Measurements from ENCODE around the gene AKAP9.
"Not testable (repeated sequence)": the region's sequence is repeated elsewhere in the genome, so short reads cannot be mapped to it uniquely, and the experiment has no call there.

The AKAP9 gene

GRCh38 chr7:92108821-92109220, 168.2 kb downstream of the AKAP9 start:
- no peak overlapping the region for H3K4me3 ChIP-seq (ENCODE audit: low read depth, low read length)
- no peak for DNase-seq (ENCODE audit: low read depth)

- no peak for DNase-seq (ENCODE audit: low read depth)
- no peak overlapping the region for H3K4me3 ChIP-seq (ENCODE audit: low read depth, low read length)
Observed at GRCh38 chr7:92110857-92111256, 170.2 kb downstream of the AKAP9 start.

DNA sequence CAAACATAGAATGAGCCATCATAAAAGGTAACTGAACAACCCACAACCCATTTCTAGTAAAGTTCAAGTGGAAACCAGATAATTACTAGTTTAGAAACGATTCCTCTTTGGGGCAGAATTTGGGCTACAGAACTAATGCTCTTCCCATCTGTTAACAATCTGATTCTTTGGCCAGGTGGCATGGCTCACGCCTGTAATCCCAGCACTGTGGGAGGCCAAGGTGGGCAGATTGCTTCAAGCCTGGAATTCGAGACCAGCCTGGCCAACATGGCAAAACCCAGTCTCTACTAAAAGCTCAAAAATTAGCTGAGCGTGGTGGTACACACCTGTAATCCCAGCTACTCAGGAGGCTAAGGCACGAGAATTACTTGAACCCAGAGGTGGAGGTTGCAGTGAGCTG, 175.2 kb downstream of the AKAP9 start:
- H3K4me3 ChIP-seq (ENCODE audit: low read depth, low read length) = no peak overlapping the region
- no peak for DNase-seq (ENCODE audit: low read depth)

DNA sequence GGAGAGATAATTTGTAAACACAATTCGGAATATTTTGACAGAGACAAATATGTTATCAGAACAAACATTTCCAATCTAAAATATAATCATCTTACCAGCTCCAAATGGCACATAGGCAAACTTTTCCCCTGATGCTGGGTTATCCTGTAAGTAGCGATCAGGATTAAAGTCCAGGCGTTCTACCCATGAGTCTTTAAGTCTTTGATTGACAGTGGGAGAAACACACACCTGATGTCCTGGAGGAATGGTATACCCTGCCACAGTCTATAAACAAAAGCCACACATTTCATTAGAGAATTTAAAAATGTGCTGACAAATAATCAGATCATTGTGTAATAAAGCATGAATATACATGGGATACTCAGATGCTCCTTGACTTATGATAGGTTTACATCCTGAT, 176.3 kb downstream of the AKAP9 start:
- DNase-seq (ENCODE audit: low read depth) = no peak
- no peak overlapping the region for H3K4me3 ChIP-seq (ENCODE audit: low read depth, low read length)

- no peak overlapping the region for H3K4me3 ChIP-seq (ENCODE audit: low read depth, low read length)
- DNase-seq (ENCODE audit: low read depth) = no peak
Observed at GRCh38 chr7:92119213-92119759, 178.6 kb downstream of the AKAP9 start.

DNA sequence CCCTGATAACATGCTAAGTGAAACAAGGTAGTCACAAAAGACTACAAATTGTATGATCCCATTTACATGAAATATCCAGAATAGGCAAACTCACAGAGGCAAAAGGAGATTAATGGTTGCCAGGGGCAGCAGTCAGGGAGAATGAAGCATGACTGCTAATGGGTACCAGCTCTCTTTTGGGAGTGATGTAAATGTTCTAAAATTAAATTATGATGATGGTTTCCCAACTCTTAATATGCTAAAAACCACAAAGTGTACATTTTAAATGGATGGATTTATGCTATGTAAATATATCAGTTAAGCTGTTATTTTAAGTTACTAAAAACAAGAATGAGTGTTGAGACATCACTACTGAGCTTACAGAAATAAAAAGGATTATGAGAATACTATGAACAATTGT, 181.0 kb downstream of the AKAP9 start:
- DNase-seq (ENCODE audit: low read depth) = no peak

DNA sequence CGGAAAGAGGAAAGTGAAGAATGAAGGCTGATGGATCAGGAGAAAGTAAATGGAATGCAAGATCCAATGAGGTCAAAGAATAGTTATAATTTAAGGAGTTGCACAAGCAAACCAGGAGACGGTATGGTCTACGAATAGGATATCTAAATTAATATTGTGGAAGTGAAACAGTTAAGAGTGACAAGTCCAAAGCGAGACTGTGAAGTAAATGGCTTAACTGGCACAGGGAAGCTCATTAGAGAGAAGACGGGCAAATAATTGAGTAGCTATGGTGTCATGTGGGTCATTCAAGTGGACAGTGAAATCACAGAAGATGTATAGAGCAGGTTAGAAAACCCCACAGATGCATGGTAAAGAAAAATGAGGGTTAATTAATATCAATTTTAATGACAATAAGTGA, 190.4 kb downstream of the AKAP9 start:
- H3K4me3 ChIP-seq (ENCODE audit: low read depth, low read length) = no peak overlapping the region
- DNase-seq (ENCODE audit: low read depth) = no peak

More for the DNA sequence above, 181.0 kb downstream of the AKAP9 start:
- H3K4me3 ChIP-seq (ENCODE audit: low read depth, low read length) = no peak overlapping the region

- peak overlapping the region; percentile 90 for H3K4me3 ChIP-seq (ENCODE audit: low read depth, low read length)
- DNase-seq (ENCODE audit: low read depth) = no peak
Observed at GRCh38 chr7:92131764-92132330, 191.2 kb downstream of the AKAP9 start.

- no peak for DNase-seq (ENCODE audit: low read depth)
- peak overlapping the region; percentile 90 for H3K4me3 ChIP-seq (ENCODE audit: low read depth, low read length)
Observed at GRCh38 chr7:92133133-92133736, 192.6 kb downstream of the AKAP9 start.

- no peak for DNase-seq (ENCODE audit: low read depth)
- H3K4me3 ChIP-seq (ENCODE audit: low read depth, low read length) = peak overlapping the region; percentile 90
Observed at GRCh38 chr7:92133737-92134270, 193.1 kb downstream of the AKAP9 start.

- H3K4me3 ChIP-seq (ENCODE audit: low read depth, low read length) = peak within 1 kb of the TSS; percentile 90
- DNase-seq (ENCODE audit: low read depth) = peak; percentile 87
Observed at GRCh38 chr7:92134271-92135051, 193.8 kb downstream of the AKAP9 start, which contains the start of gene CYP51A1. Gene CYP51A1 (minus strand): TSS chr7:92134477. CDS start chr7:92134364, 113 bp downstream.

DNA sequence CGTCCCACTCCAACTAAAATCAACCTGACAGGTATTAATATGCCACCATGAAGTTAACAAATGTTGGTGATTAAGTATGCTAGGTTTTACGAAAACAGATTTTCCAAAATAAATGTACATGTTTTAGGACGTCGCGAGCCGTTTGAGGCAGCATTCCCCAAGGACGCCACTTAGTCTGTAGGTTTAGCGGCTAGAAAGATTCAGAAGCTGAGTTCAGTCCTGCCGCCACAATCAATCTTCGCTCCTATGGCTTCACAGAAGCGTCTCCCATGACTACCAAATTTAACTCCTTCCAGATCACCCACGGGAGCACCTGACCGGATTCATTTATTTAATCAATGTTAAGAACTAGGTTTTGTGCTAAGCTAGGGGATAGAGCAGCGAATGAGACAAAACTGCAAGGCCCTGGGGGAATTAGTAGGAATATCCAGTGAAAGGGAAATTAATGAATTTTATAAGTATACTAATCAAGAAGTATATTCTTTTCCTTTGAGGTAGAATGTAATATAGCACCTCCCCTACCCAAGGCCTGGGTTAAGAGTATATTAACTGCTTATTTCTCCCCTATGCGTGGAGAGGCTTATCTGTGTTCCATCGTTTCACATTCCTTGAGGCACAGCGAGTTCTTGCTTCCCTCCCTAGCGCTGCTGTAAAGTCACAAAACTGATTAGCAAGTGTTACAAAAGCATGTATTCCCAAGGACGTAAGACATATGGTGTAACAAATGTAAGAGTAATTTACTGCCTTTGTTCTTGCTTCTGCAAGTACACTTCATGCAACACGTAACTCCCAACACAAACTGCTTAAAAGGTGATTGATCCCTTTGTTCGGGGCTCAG, 194.6 kb downstream of the AKAP9 start:
- DNase-seq (ENCODE audit: low read depth) = no peak
- H3K4me3 ChIP-seq (ENCODE audit: low read depth, low read length) = peak overlapping the region; percentile 90

GRCh38 chr7:92137557-92137956, 196.9 kb downstream of the AKAP9 start:
- no peak overlapping the region for H3K4me3 ChIP-seq (ENCODE audit: low read depth, low read length)
- DNase-seq (ENCODE audit: low read depth) = no peak

GRCh38 chr7:92141161-92141560, 200.5 kb downstream of the AKAP9 start:
- DNase-seq (ENCODE audit: low read depth) = no peak
- H3K4me3 ChIP-seq (ENCODE audit: low read depth, low read length) = no peak overlapping the region

DNA sequence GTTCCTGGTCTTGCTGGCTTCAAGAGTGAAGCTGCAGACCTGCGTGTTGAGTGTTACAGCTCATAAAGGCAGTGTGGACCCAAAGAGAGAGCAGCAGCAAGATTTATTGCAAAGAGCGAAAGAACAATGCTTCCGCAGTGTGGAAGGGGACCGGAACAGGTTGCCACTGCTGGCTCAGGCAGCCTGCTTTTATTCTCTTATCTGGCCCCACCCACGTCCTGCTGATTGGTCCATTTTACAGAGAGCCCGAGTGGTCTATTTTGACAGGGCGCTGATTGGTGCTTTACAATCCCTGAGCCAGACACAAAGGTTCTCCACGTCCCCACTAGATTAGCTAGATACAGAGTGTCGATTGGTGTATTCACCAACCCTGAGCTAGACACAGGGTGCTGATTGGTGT, 202.1 kb downstream of the AKAP9 start:
- not testable (repeated sequence) for DNase-seq (ENCODE audit: low read depth); H3K4me3 ChIP-seq (ENCODE audit: low read depth, low read length)

DNA sequence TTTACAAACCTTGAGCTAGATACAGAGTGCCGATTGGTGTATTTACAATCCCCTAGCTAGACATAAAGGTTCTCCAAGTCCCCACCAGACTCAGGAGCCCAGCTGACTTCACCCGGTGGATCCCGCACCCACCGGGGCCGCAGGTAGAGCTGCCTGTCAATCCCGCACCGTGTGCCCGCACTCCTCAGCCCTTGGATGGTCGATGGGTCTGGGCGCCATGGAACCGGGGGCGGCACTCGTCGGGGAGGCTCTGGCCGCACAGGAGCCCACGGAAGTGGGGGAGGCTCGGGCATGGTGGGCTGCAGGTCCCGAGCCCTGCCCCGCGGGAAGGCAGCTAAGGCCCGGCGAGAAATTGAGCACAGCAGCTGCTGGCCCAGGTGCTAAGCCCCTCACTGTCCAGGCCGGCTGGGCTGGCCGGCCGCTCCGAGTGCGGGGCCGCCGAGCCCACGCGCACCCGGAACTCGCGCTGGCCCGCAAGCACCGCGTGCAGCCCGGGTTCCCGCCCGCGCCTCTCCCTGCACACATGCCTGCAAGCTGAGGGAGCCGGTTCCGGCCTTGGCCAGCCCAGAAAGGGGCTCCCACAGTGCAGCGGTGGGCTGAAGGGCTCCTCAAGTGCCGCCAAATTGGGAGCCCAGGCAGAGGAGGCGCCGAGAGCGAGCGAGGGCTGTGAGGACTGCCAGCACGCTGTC, 202.7 kb downstream of the AKAP9 start:
- H3K4me3 ChIP-seq (ENCODE audit: low read depth, low read length); DNase-seq (ENCODE audit: low read depth): not testable (repeated sequence)

- no peak for DNase-seq (ENCODE audit: low read depth)
- no peak overlapping the region for H3K4me3 ChIP-seq (ENCODE audit: low read depth, low read length)
Observed at GRCh38 chr7:92149736-92150239, 209.1 kb downstream of the AKAP9 start.

DNA sequence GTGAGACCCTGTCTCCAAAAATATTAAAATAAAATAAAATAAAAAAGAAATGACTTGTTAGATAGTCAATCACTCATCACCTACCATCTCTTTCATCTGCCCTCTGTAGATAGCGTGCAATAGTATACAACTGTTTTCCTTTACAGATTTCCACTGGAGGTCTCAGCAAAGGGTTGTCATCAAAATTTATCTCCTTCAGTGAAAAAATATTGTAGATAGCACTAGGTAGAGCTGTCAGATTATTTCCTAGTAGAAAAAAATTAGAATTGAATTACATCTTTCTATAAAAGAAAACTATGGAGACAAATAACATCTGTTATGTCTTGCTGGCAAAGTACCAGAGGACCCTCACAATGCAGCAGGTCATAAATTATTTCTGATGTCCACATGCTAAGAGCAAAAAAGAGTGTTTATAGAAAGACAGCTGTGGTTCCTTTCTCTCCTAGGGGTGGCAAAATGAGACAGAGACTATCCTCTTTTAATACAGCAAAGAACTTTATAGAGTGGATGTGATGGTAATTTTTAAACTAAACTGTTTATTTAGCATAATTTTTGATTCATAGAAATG, 209.9 kb downstream of the AKAP9 start:
- no peak for DNase-seq (ENCODE audit: low read depth)
- H3K4me3 ChIP-seq (ENCODE audit: low read depth, low read length) = no peak overlapping the region
